LoVo (cell line): ENCODE measurements around the gene EXTL2.
"Not testable (repeated sequence)": the region's sequence is repeated elsewhere in the genome, so short reads cannot be mapped to it uniquely, and the experiment has no call there.

Experiments
- DNase-seq: peaks from one replicate; pipeline ENCODE4 v3.0.0-alpha.2; 2016; ENCODE audit warnings: low spot score

EXTL2 gene

GRCh38 chr1:100902365-100902764, 7.7 kb upstream of the EXTL2 start:
- DNase-seq: no peak

- DNase-seq: peak; percentile 57
Observed at GRCh38 chr1:100896481-100896982, 1.9 kb upstream of the EXTL2 start.

- peak; percentile 94 for DNase-seq
Observed at GRCh38 chr1:100895540-100896480, 1.2 kb upstream of the EXTL2 start, which contains the start of gene SLC30A7. Gene SLC30A7, plus strand, starts transcription at chr1:100896090. Its CDS starts 173 bp downstream, at chr1:100896263.

GRCh38 chr1:100893718-100894117, 924 bp downstream of the EXTL2 start:
- DNase-seq: no peak

- DNase-seq: no peak
Observed at GRCh38 chr1:100892554-100892953, 2.1 kb downstream of the EXTL2 start.

- no peak for DNase-seq
Observed at GRCh38 chr1:100891380-100891779, 3.3 kb downstream of the EXTL2 start.

GRCh38 chr1:100889869-100890482, 4.7 kb downstream of the EXTL2 start:
- not testable (repeated sequence) for DNase-seq

- DNase-seq: not testable (repeated sequence)
Observed at GRCh38 chr1:100889007-100889406, 5.6 kb downstream of the EXTL2 start.

- peak; percentile 49 for DNase-seq
Observed at GRCh38 chr1:100883963-100884362, 10.7 kb downstream of the EXTL2 start.

- DNase-seq: no peak
Observed at GRCh38 chr1:100882698-100883097, 11.9 kb downstream of the EXTL2 start.

GRCh38 chr1:100881687-100882086, 13.0 kb downstream of the EXTL2 start:
- no peak for DNase-seq

GRCh38 chr1:100879422-100879821, 15.2 kb downstream of the EXTL2 start:
- no peak for DNase-seq

- DNase-seq: no peak
Observed at GRCh38 chr1:100876291-100876690, 18.4 kb downstream of the EXTL2 start.

GRCh38 chr1:100875228-100875627, 19.4 kb downstream of the EXTL2 start:
- DNase-seq: no peak

GRCh38 chr1:100874433-100874832, 20.2 kb downstream of the EXTL2 start:
- no peak for DNase-seq

GRCh38 chr1:100869996-100870395, 24.6 kb downstream of the EXTL2 start:
- DNase-seq: no peak

GRCh38 chr1:100868364-100868995, 26.2 kb downstream of the EXTL2 start:
- DNase-seq: peak; percentile 46

- DNase-seq: no peak
Observed at GRCh38 chr1:100866901-100867206, 27.8 kb downstream of the EXTL2 start.

- peak; percentile 22 for DNase-seq
Observed at GRCh38 chr1:100866041-100866900, 28.4 kb downstream of the EXTL2 start.

GRCh38 chr1:100862591-100862990, 32.1 kb downstream of the EXTL2 start:
- DNase-seq: no peak

GRCh38 chr1:100861379-100861778, 33.3 kb downstream of the EXTL2 start:
- DNase-seq: no peak
